Ishikawa (cell line): ENCODE results near the gene SMDT1.

Experiments used
- CEBPB ChIP-seq: IDR thresholded peaks from 2 replicates; pipeline ENCODE4 v1.6.1; 2012
- CREB1 ChIP-seq: IDR thresholded peaks from 2 replicates; pipeline ENCODE4 v1.6.1; 2012; ENCODE audit warnings: low read depth
- EGR1 ChIP-seq: IDR thresholded peaks from 2 replicates; pipeline ENCODE4 v1.6.1; 2012
- EP300 ChIP-seq: IDR thresholded peaks from 2 replicates; pipeline ENCODE4 v1.6.1; 2012; ENCODE audit warnings: borderline replicate concordance
- FOXM1 ChIP-seq: IDR thresholded peaks from 2 replicates; pipeline ENCODE4 v1.6.1; 2012; ENCODE audit warnings: low read depth, borderline replicate concordance
- MAX ChIP-seq: IDR thresholded peaks from 2 replicates; pipeline ENCODE4 v1.6.1; 2012
- NFIC ChIP-seq: IDR thresholded peaks from 2 replicates; pipeline ENCODE4 v1.6.1; 2012
- RAD21 ChIP-seq: IDR thresholded peaks from 2 replicates; pipeline ENCODE4 v1.6.1; 2012; ENCODE audit warnings: low read depth
- REST ChIP-seq: IDR thresholded peaks from 2 replicates; pipeline ENCODE4 v1.6.1; 2012; ENCODE audit warnings: low read depth, mild to moderate bottlenecking
- TAF1 ChIP-seq: IDR thresholded peaks from 2 replicates; pipeline ENCODE4 v1.6.1; 2012; ENCODE audit warnings: low read depth, mild to moderate bottlenecking
- TCF12 ChIP-seq: IDR thresholded peaks from 2 replicates; pipeline ENCODE4 v1.6.1; 2012; ENCODE audit warnings: low read depth
- TEAD4 ChIP-seq: IDR thresholded peaks from 2 replicates; pipeline ENCODE4 v1.6.1; 2012
- USF1 ChIP-seq: IDR thresholded peaks from 2 replicates; pipeline ENCODE4 v1.6.1; 2012
- YY1 ChIP-seq: IDR thresholded peaks from 2 replicates; pipeline ENCODE4 v1.6.1; 2012; ENCODE audit warnings: low read depth
- ZBTB7A ChIP-seq: IDR thresholded peaks from 2 replicates; pipeline ENCODE4 v1.6.1; 2012; ENCODE audit warnings: low read depth

SMDT1 gene

GRCh38 chr22:42074846-42075676, 4.4 kb upstream of the SMDT1 start:
- TF ChIP-seq TCF12 (no peak), ZBTB7A (no peak), TEAD4 (no peak), CEBPB (no peak)

- TF ChIP-seq CEBPB: no peak
These were observed 2.6 kb upstream of the SMDT1 start for GRCh38 chr22:42076764-42077485.

- TF ChIP-seq MAX (no peak), ZBTB7A (no peak), EGR1 (no peak), NFIC (no peak), USF1 (no peak), YY1 (no peak), EP300 (no peak), TCF12 (no peak), CEBPB (no peak), TEAD4 (no peak), TAF1 (no peak), REST (no peak), RAD21 (no peak), FOXM1 (no peak), CREB1 (no peak)
These were observed 1.9 kb upstream of the SMDT1 start for GRCh38 chr22:42077486-42078125.

GRCh38 chr22:42078469-42079318, 806 bp upstream of the SMDT1 start:
- TF ChIP-seq FOXM1 (no peak), USF1 (no peak), RAD21 (no peak), TCF12 (no peak), TEAD4 (no peak), NFIC (no peak), TAF1 (no peak), ZBTB7A (no peak), EGR1 (no peak), CEBPB (no peak), MAX (no peak), EP300 (no peak), CREB1 (no peak), REST (no peak), YY1 (no peak)

GRCh38 chr22:42080287-42080686, 787 bp downstream of the SMDT1 start:
- TF ChIP-seq CEBPB: no peak
- TF ChIP-seq EGR1: no peak
- TF ChIP-seq RAD21: no peak
- TF ChIP-seq ZBTB7A: no peak
- no peak for TF ChIP-seq TEAD4
- no peak for TF ChIP-seq FOXM1
- no peak for TF ChIP-seq USF1
- TF ChIP-seq CREB1: no peak
- TF ChIP-seq TCF12: no peak
- TF ChIP-seq YY1: no peak
- TF ChIP-seq REST: no peak
